Endothelial cell of umbilical vein (primary cell): ENCODE results near the gene LCOR. TPM values are rescaled to one million over a fixed set of nuclear protein-coding genes. Genes with fewer than 3 reads are reported as not detected.

ENCODE experiments used
- BruUV-seq: library from RNA; stranded (reverse); fragments of 400-500 nt; replicated peaks from 2 replicates; lab custom pipeline; 2021; lab: Mats Ljungman, UMichigan
- CTCF ChIA-PET: fragments of 300-600, 350-600 bp; sonication (Branson Sonifier 250); formaldehyde crosslinking; loops from one replicate; lab custom pipeline; 2021; ENCODE audit warnings: antibody characterized with exemption, inconsistent platforms; lab: Charles Lee
- POLR2A ChIA-PET: fragments of 300-600, 350-600 bp; sonication (Branson Sonifier 250); formaldehyde crosslinking; loops from one replicate; lab custom pipeline; 2021; ENCODE audit warnings: antibody characterized with exemption, inconsistent platforms; lab: Charles Lee
- DNase-seq: peaks from one replicate; pipeline ENCODE4 v3.0.0-alpha.2; 2011; ENCODE audit warnings: low read depth, low spot score
- FAIRE-seq: peaks from 2 replicates; lab custom pipeline; 2011; peaks lifted over from hg19 to GRCh38; lab: Jason Lieb, UNC
- H2AFZ ChIP-seq: 2 replicates; pipeline ENCODE4 v1.6.0; 2012; ENCODE audit warnings: low read depth, low read length, control low read depth, inconsistent platforms
- H3K27ac ChIP-seq: 2 replicates; pipeline ENCODE4 v1.5.1; 2011; ENCODE audit warnings: low read depth, mild to moderate bottlenecking, control low read depth, low read length, moderate library complexity; ENCODE audit not compliant: insufficient read depth
- H3K27me3 ChIP-seq, 2 experiments: 2 replicates each; pipeline versions ENCODE4 v1.6.0 to v1.6.1; 2011; ENCODE audit warnings: low read length in 2 of 2, mixed read lengths in 1 of 2; ENCODE audit not compliant: control insufficient read depth in 2 of 2, insufficient read depth in 2 of 2
- H3K36me3 ChIP-seq, 2 experiments: 2 replicates in 1 of 2; 3 replicates in 1 of 2; pipeline ENCODE4 v1.5.1; 2011; ENCODE audit warnings: low read length in 2 of 2, mild to moderate bottlenecking in 1 of 2, moderate library complexity in 1 of 2; ENCODE audit not compliant: control insufficient read depth in 2 of 2, insufficient read depth in 2 of 2; ENCODE audit errors: extremely low read depth in 1 of 2
- H3K4me1 ChIP-seq: 3 replicates; pipeline ENCODE4 v1.5.1; 2011; ENCODE audit warnings: mild to moderate bottlenecking, low read length; ENCODE audit not compliant: control insufficient read depth, insufficient read depth; ENCODE audit errors: extremely low read depth
- H3K4me2 ChIP-seq: 2 replicates; pipeline ENCODE4 v1.6.1; 2011; ENCODE audit warnings: low read length, control low read depth, mixed read lengths; ENCODE audit not compliant: insufficient read depth
- H3K4me3 ChIP-seq, 3 experiments: fragments of 200-600 bp in 1 of 3; sonication (generic), shearing (Covaris generic) in 1 of 3; replicated peaks in 1 of 3; 2 replicates each; pipeline ENCODE4 v1.5.1; 2011 to 2016; ENCODE audit warnings: control low read depth in 3 of 3, low read length in 3 of 3, mild to moderate bottlenecking in 2 of 3, inconsistent platforms in 1 of 3, low read depth in 1 of 3, moderate library complexity in 1 of 3; ENCODE audit not compliant: insufficient read depth in 1 of 3
- H3K79me2 ChIP-seq: 2 replicates; pipeline ENCODE4 v1.6.0; 2012; ENCODE audit warnings: low read length, inconsistent platforms; ENCODE audit not compliant: control insufficient read depth, insufficient read depth
- H3K9ac ChIP-seq: replicated peaks from 2 replicates; pipeline ENCODE3; 2011; ENCODE audit warnings: low read length, control low read depth; ENCODE audit not compliant: insufficient read depth; ENCODE audit errors: extremely low read depth
- H3K9me1 ChIP-seq: replicated peaks from 3 replicates; pipeline ENCODE4 v1.6.0; 2011; ENCODE audit warnings: mild to moderate bottlenecking, low read length; ENCODE audit not compliant: control insufficient read depth, insufficient read depth; ENCODE audit errors: extremely low read depth
- H3K9me3 ChIP-seq: replicated peaks from 2 replicates; pipeline ENCODE4 v1.5.1; 2012; ENCODE audit warnings: low read length, inconsistent platforms; ENCODE audit not compliant: control insufficient read depth, insufficient read depth
- H4K20me1 ChIP-seq: replicated peaks from 2 replicates; pipeline ENCODE3; 2011; ENCODE audit warnings: mild to moderate bottlenecking, low read length; ENCODE audit not compliant: control insufficient read depth, insufficient read depth; ENCODE audit errors: extremely low read depth
- CTCF ChIP-seq, 2 donors: IDR thresholded peaks; 1 replicate in 1 of 2; 2 replicates in 1 of 2; pipeline ENCODE4 v1.5.1; 2011; ENCODE audit warnings: low read length in 2 of 2, mild to moderate bottlenecking in 2 of 2, moderate library complexity in 2 of 2, control low read depth in 1 of 2, inconsistent platforms in 1 of 2, low read depth in 1 of 2; ENCODE audit not compliant: insufficient read depth in 1 of 2; ENCODE audit errors: extremely low read depth in 1 of 2
- EZH2 ChIP-seq: IDR thresholded peaks from 2 replicates; pipeline ENCODE4 v1.6.1; 2012; ENCODE audit warnings: borderline replicate concordance, low read depth, mild to moderate bottlenecking, moderate library complexity, low read length, inconsistent platforms; ENCODE audit not compliant: severe bottlenecking
- FOS ChIP-seq: IDR thresholded peaks from 2 replicates; pipeline ENCODE4 v1.6.1; 2011; ENCODE audit warnings: mild to moderate bottlenecking, low read length, moderate library complexity, borderline replicate concordance; ENCODE audit not compliant: insufficient read depth
- GATA2 ChIP-seq: IDR thresholded peaks from 2 replicates; pipeline ENCODE4 v1.7.0; 2011; ENCODE audit warnings: low read depth, mild to moderate bottlenecking, moderate library complexity, mixed read lengths, low read length; ENCODE audit not compliant: insufficient read length, insufficient read depth
- MAX ChIP-seq: IDR thresholded peaks from 2 replicates; pipeline ENCODE4 v1.6.1; 2011; ENCODE audit not compliant: insufficient read depth, insufficient read length
- POLR2A ChIP-seq: IDR thresholded peaks from 2 replicates; pipeline ENCODE4 v1.6.1; 2012; ENCODE audit warnings: low read depth, mild to moderate bottlenecking, control low read depth, low read length
- dilution Hi-C: fragments of 300-500 bp; cut with MboI; formaldehyde crosslinking; loops from one replicate; pipeline ENCODE4 v1.15.0; 2019; ENCODE audit warnings: low sequenced_read_pairs; ENCODE audit not compliant: extremely low pct_ligation_motif_present
- intact Hi-C: fragments of 100-400 bp; cut with micrococcal nuclease; formaldehyde crosslinking; loops from one replicate; pipeline ENCODE4 v1.10.0; 2022
- polyA plus RNA-seq, 4 experiments: library from polyadenylated mRNA; depleted of rRNA in 3 of 4; stranded (reverse) in 3 of 4; unstranded in 1 of 4; fragments of >200 nt; gene quantifications; 2 replicates each; pipeline versions ENCODE4 v1.2.1 to v1.2.3, GENCODE V29; 2011 to 2012; ENCODE audit warnings: missing spikeins in 1 of 4
- total RNA-seq: library from RNA; stranded (reverse); gene quantifications from 2 replicates; pipeline ENCODE4 v1.2.3, GENCODE V29; 2021

The LCOR gene
- total and polyA plus RNA-seq, 2 donors (not counting 3 experiments of a cell fraction or from before 2014, with no cell fraction given): 11.6 to 39.0 TPM

- Histone ChIP-seq H3K36me3 (peaks cover 0 to 2% of the 10 kb centered on the region in 2 experiments), H4K20me1 (peaks cover 5% of the 10 kb centered on the region), H3K9me3 (no peaks in the 10 kb centered on the region), H3K9me1 (no peaks in the 10 kb centered on the region), H2AFZ (no peak overlapping the region), H3K27me3 (no peaks in the 10 kb centered on the region), H3K4me1 (no peaks in the 10 kb centered on the region), H3K79me2 (no peaks in the 10 kb centered on the region), H3K4me3 (no peak overlapping the region), H3K27ac (no peak overlapping the region), H3K9ac (no peak overlapping the region), H3K4me2 (no peak overlapping the region)
- DNase-seq (no peak), FAIRE-seq (no peak)
- no TSS peak for BruUV-seq
- POLR2A ChIA-PET: no interaction called here
- no peak for TF ChIP-seq POLR2A
- no peak for TF ChIP-seq MAX
- no peak for TF ChIP-seq FOS
- TF ChIP-seq GATA2: no peak
- TF ChIP-seq EZH2: no peak
- TF ChIP-seq CTCF (IDR thresholded peaks at IDR 0.05; ENCODE audit: extremely low read depth in 1 of 2, insufficient read depth in 1 of 2, low read depth in 1 of 2, low read length in 2 of 2): no peak
- CTCF ChIA-PET: no interaction called here
- dilution Hi-C loops: no loop called here
- intact Hi-C loops: no loop called here
Measured at GRCh38 chr10:96947036-96947435, 114.9 kb downstream of the LCOR start.
